Neuronal stem cell (in vitro differentiated cells): ENCODE data around the gene PRR27.

Experiments
- DNase-seq: peaks from one replicate; pipeline ENCODE4 v3.0.0-alpha.2; 2013; ENCODE audit warnings: low spot score
- H2AFZ ChIP-seq: one replicate; pipeline ENCODE4 v1.6.1; 2013; ENCODE audit warnings: mild to moderate bottlenecking, low read length, inconsistent platforms
- H2AK5ac ChIP-seq: 2 replicates; pipeline ENCODE4 v1.6.1; 2013; ENCODE audit warnings: low read depth, mild to moderate bottlenecking, inconsistent platforms, low read length, moderate library complexity, mixed read lengths
- H2BK120ac ChIP-seq: 2 replicates; pipeline ENCODE4 v1.6.1; 2013; ENCODE audit warnings: low read depth, mild to moderate bottlenecking, inconsistent platforms, low read length, moderate library complexity, mixed read lengths
- H2BK12ac ChIP-seq: one replicate; pipeline ENCODE4 v1.6.1; 2013; ENCODE audit warnings: low read length, inconsistent platforms
- H2BK15ac ChIP-seq: 2 replicates; pipeline ENCODE4 v1.6.1; 2013; ENCODE audit warnings: mild to moderate bottlenecking, low read length, inconsistent platforms, mixed read lengths
- H2BK5ac ChIP-seq: one replicate; pipeline ENCODE4 v1.6.1; 2013; ENCODE audit warnings: inconsistent platforms, mild to moderate bottlenecking, low read length, moderate library complexity
- H3K14ac ChIP-seq: one replicate; pipeline ENCODE4 v1.6.1; 2013; ENCODE audit warnings: low read length, inconsistent platforms
- H3K18ac ChIP-seq: 2 replicates; pipeline ENCODE4 v1.6.1; 2013; ENCODE audit warnings: low read length, inconsistent platforms
- H3K23ac ChIP-seq: 2 replicates; pipeline ENCODE4 v1.6.1; 2013; ENCODE audit warnings: low read depth, mild to moderate bottlenecking, mixed read lengths, low read length, inconsistent platforms; ENCODE audit not compliant: poor library complexity
- H3K27ac ChIP-seq: replicated peaks from 3 replicates; pipeline ENCODE4 v1.5.1; 2013; ENCODE audit warnings: low read length, inconsistent platforms
- H3K27me3 ChIP-seq, 3 experiments: 2 replicates each; pipeline ENCODE4 v1.6.1; 2013; ENCODE audit warnings: low read length in 3 of 3, mild to moderate bottlenecking in 2 of 3, inconsistent platforms in 1 of 3, low read depth in 1 of 3, mixed read lengths in 1 of 3, moderate library complexity in 1 of 3; ENCODE audit not compliant: control insufficient read depth in 3 of 3, insufficient read depth in 3 of 3
- H3K36me3 ChIP-seq, 2 donors: replicated peaks in 1 of 2; 2 replicates each; pipeline ENCODE4 v1.6.1; 2013; ENCODE audit warnings: low read length in 2 of 2; ENCODE audit not compliant: control insufficient read depth in 2 of 2, insufficient read depth in 2 of 2
- H3K4ac ChIP-seq: 2 replicates; pipeline ENCODE4 v1.6.1; 2013; ENCODE audit warnings: inconsistent platforms, mild to moderate bottlenecking, low read length, moderate library complexity
- H3K4me1 ChIP-seq, 2 donors: 1 replicate in 1 of 2; 2 replicates in 1 of 2; pipeline ENCODE4 v1.6.1; 2013; ENCODE audit warnings: low read length in 2 of 2, low read depth in 1 of 2; ENCODE audit not compliant: control insufficient read depth in 2 of 2, insufficient read depth in 1 of 2
- H3K4me2 ChIP-seq: one replicate; pipeline ENCODE4 v1.6.1; 2013; ENCODE audit warnings: mild to moderate bottlenecking, low read length, inconsistent platforms; ENCODE audit not compliant: insufficient read depth, poor library complexity, severe bottlenecking
- H3K4me3 ChIP-seq, 2 donors: 2 replicates each; pipeline ENCODE4 v1.5.1; 2013; ENCODE audit warnings: low read length in 2 of 2, mild to moderate bottlenecking in 2 of 2, inconsistent platforms in 1 of 2, moderate library complexity in 1 of 2
- H3K79me1 ChIP-seq: one replicate; pipeline ENCODE4 v1.6.1; 2013; ENCODE audit warnings: low read depth, mild to moderate bottlenecking, inconsistent platforms, low read length, moderate library complexity
- H3K9ac ChIP-seq: one replicate; pipeline ENCODE4 v1.6.1; 2013; ENCODE audit warnings: mild to moderate bottlenecking, low read depth, low read length, inconsistent platforms; ENCODE audit not compliant: poor library complexity
- H3K9me3 ChIP-seq, 2 donors: replicated peaks in 1 of 2; 2 replicates each; pipeline versions ENCODE3 to v1.6.1; 2013; ENCODE audit warnings: low read length in 2 of 2, mild to moderate bottlenecking in 2 of 2, inconsistent platforms in 1 of 2, low read depth in 1 of 2, mixed read lengths in 1 of 2, moderate library complexity in 1 of 2; ENCODE audit not compliant: control insufficient read depth in 2 of 2, insufficient read depth in 1 of 2
- H4K8ac ChIP-seq: one replicate; pipeline ENCODE4 v1.6.1; 2013; ENCODE audit warnings: low read depth, mild to moderate bottlenecking, inconsistent platforms, low read length, moderate library complexity
- H4K91ac ChIP-seq: one replicate; pipeline ENCODE4 v1.6.1; 2013; ENCODE audit warnings: low read length, low read depth, mild to moderate bottlenecking, inconsistent platforms; ENCODE audit not compliant: poor library complexity
- WGBS, 2 donors: extraction: QIAGEN DNeasy Blood & Tissue Kit; methylation state at CpG; one replicate each; pipeline ENCODE4 v1.1.7; 2013; ENCODE audit warnings: missing lambda C conversion rate in 2 of 2, mixed read lengths in 1 of 2; ENCODE audit not compliant: insufficient read length in 2 of 2, insufficient replicate concordance in 1 of 2; ENCODE audit errors: extremely low coverage in 2 of 2; 5-methylcytosine and 5-hydroxymethylcytosine counted together

Gene PRR27

GRCh38 chr4:70192895-70193294, 38.9 kb downstream of the PRR27 start:
- DNase-seq, result no peak

GRCh38 chr4:70195425-70195824, 41.4 kb downstream of the PRR27 start, which contains the start of gene ODAM:
TSS of gene ODAM (plus strand) at chr4:70195725. CDS start at chr4:70196544, 819 bp downstream.
- no peak within 1 kb of the TSS for H2BK120ac ChIP-seq
- no peak for DNase-seq
- no peaks in the 10 kb centered on the region for H3K36me3 ChIP-seq
- H3K18ac ChIP-seq, result no peak within 1 kb of the TSS
- H3K4ac ChIP-seq, result no peak within 1 kb of the TSS
- no peak within 1 kb of the TSS for H3K9ac ChIP-seq
- H2BK12ac ChIP-seq, result no peak within 1 kb of the TSS
- no peaks in the 10 kb centered on the region for H3K9me3 ChIP-seq
- no peak within 1 kb of the TSS for H2BK5ac ChIP-seq
- no peak within 1 kb of the TSS for H4K91ac ChIP-seq
- no peak within 1 kb of the TSS for H4K8ac ChIP-seq
- no CpG with 5 or more reads among the region's 1 CpG for WGBS, 2 donors
- no peaks in the 10 kb centered on the region for H3K27me3 ChIP-seq
- H3K4me2 ChIP-seq, result no peak within 1 kb of the TSS
- peaks cover 0 to 4% of the 10 kb centered on the region in 2 donors for H3K4me1 ChIP-seq
- H3K27ac ChIP-seq, result no peak within 1 kb of the TSS
- H3K23ac ChIP-seq, result no peak within 1 kb of the TSS
- no peak within 1 kb of the TSS for H2BK15ac ChIP-seq
- no peak within 1 kb of the TSS for H3K14ac ChIP-seq
- no peaks in the 10 kb centered on the region for H3K79me1 ChIP-seq
- no peak within 1 kb of the TSS for H3K4me3 ChIP-seq
- H2AK5ac ChIP-seq, result no peak within 1 kb of the TSS
- H2AFZ ChIP-seq, result no peak within 1 kb of the TSS

More at GRCh38 chr4:70192895-70193294, 38.9 kb downstream of the PRR27 start:
- Histone ChIP-seq H2BK120ac (no peak overlapping the region), H2AFZ (no peak overlapping the region), H3K9ac (no peak overlapping the region), H2BK5ac (no peak overlapping the region), H2AK5ac (no peak overlapping the region), H3K18ac (no peak overlapping the region), H3K9me3 (no peaks in the 10 kb centered on the region), H3K27me3 (no peaks in the 10 kb centered on the region), H4K91ac (no peak overlapping the region), H3K4me1 (peaks cover 0 to 3% of the 10 kb centered on the region in 2 donors), H2BK15ac (no peak overlapping the region), H4K8ac (no peak overlapping the region), H3K4me3 (no peak overlapping the region), H2BK12ac (no peak overlapping the region), H3K79me1 (no peaks in the 10 kb centered on the region), H3K36me3 (no peaks in the 10 kb centered on the region), H3K4me2 (no peak overlapping the region), H3K14ac (no peak overlapping the region), H3K27ac (no peak overlapping the region), H3K23ac (no peak overlapping the region), H3K4ac (no peak overlapping the region)
- no CpG with 5 or more reads among the region's 2 CpGs for WGBS, 2 donors

GRCh38 chr4:70196857-70197256, 42.8 kb downstream of the PRR27 start:
- H3K4me1 ChIP-seq, result peaks cover 0 to 4% of the 10 kb centered on the region in 2 donors
- H4K8ac ChIP-seq, result no peak overlapping the region
- H3K9ac ChIP-seq, result no peak overlapping the region
- H3K4me2 ChIP-seq, result no peak overlapping the region
- H2BK15ac ChIP-seq, result no peak overlapping the region
- H3K27ac ChIP-seq, result no peak overlapping the region
- H4K91ac ChIP-seq, result no peak overlapping the region
- no peak overlapping the region for H2BK12ac ChIP-seq
- H3K4ac ChIP-seq, result no peak overlapping the region
- no peaks in the 10 kb centered on the region for H3K79me1 ChIP-seq
- no peak overlapping the region for H3K23ac ChIP-seq
- H3K14ac ChIP-seq, result no peak overlapping the region
- H3K18ac ChIP-seq, result no peak overlapping the region
- no peak overlapping the region for H3K4me3 ChIP-seq
- no peak overlapping the region for H2BK5ac ChIP-seq
- no peaks in the 10 kb centered on the region for H3K9me3 ChIP-seq
- H2BK120ac ChIP-seq, result no peak overlapping the region
- no CpG with 5 or more reads among the region's 2 CpGs for WGBS, 2 donors
- no peak overlapping the region for H2AFZ ChIP-seq
- DNase-seq, result no peak
- no peaks in the 10 kb centered on the region for H3K36me3 ChIP-seq
- no peak overlapping the region for H2AK5ac ChIP-seq
- no peaks in the 10 kb centered on the region for H3K27me3 ChIP-seq

- no peaks in the 10 kb centered on the region for H3K36me3 ChIP-seq
- H2BK120ac ChIP-seq, result no peak overlapping the region
- no peak overlapping the region for H3K4me2 ChIP-seq
- H3K18ac ChIP-seq, result no peak overlapping the region
- H2AFZ ChIP-seq, result no peak overlapping the region
- H3K23ac ChIP-seq, result no peak overlapping the region
- no peak overlapping the region for H4K8ac ChIP-seq
- H2BK5ac ChIP-seq, result no peak overlapping the region
- H3K79me1 ChIP-seq, result no peaks in the 10 kb centered on the region
- H3K4me3 ChIP-seq, result no peak overlapping the region
- no peak for DNase-seq
- no peak overlapping the region for H3K27ac ChIP-seq
- H2BK15ac ChIP-seq, result no peak overlapping the region
- no peaks in the 10 kb centered on the region for H3K27me3 ChIP-seq
- H2BK12ac ChIP-seq, result no peak overlapping the region
- no peak overlapping the region for H2AK5ac ChIP-seq
- no peaks in the 10 kb centered on the region for H3K9me3 ChIP-seq
- peaks cover 0 to 4% of the 10 kb centered on the region in 2 donors for H3K4me1 ChIP-seq
- no peak overlapping the region for H3K9ac ChIP-seq
- WGBS, 2 donors, result no CpG with 5 or more reads among the region's 2 CpGs
- H3K14ac ChIP-seq, result no peak overlapping the region
- H3K4ac ChIP-seq, result no peak overlapping the region
- no peak overlapping the region for H4K91ac ChIP-seq
Measured at GRCh38 chr4:70197842-70198241, 43.8 kb downstream of the PRR27 start.
